Measurements from ENCODE around the gene PRND.
A peak's percentile ranks its signal among the peaks of the same experiment; 100 is the strongest.

The PRND gene

DNA sequence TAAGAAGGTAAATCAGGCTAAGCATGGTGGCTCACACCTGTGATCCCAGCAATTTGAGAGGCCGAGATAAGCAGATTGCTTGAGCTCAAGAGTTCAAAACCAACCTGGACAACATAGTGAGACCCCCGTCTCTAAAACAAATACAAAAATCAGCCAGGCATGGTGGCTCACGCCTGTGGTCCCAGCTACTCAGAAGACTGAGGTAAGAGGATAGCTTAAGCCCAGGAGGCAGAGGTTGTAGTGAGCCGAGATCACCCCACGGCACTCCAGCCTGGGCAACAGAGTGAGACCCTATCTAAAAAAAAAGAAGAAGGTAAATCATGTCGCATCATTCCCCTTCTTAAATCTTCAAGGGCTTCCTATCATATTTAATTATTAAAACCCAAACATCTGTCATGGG is 39.0 kb upstream of the PRND start:
- TF ChIP-seq, protein P1, sequence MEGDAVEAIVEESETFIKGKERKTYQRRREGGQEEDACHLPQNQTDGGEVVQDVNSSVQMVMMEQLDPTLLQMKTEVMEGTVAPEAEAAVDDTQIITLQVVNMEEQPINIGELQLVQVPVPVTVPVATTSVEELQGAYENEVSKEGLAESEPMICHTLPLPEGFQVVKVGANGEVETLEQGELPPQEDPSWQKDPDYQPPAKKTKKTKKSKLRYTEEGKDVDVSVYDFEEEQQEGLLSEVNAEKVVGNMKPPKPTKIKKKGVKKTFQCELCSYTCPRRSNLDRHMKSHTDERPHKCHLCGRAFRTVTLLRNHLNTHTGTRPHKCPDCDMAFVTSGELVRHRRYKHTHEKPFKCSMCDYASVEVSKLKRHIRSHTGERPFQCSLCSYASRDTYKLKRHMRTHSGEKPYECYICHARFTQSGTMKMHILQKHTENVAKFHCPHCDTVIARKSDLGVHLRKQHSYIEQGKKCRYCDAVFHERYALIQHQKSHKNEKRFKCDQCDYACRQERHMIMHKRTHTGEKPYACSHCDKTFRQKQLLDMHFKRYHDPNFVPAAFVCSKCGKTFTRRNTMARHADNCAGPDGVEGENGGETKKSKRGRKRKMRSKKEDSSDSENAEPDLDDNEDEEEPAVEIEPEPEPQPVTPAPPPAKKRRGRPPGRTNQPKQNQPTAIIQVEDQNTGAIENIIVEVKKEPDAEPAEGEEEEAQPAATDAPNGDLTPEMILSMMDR (conservative IDR thresholded peaks at IDR 0.05; ENCODE audit: low read depth, low read length), result no peak
- H3K4me3 ChIP-seq (ENCODE audit: low read depth, low read length), result no peak overlapping the region
- DNase-seq (ENCODE audit: low read depth), result no peak

DNA sequence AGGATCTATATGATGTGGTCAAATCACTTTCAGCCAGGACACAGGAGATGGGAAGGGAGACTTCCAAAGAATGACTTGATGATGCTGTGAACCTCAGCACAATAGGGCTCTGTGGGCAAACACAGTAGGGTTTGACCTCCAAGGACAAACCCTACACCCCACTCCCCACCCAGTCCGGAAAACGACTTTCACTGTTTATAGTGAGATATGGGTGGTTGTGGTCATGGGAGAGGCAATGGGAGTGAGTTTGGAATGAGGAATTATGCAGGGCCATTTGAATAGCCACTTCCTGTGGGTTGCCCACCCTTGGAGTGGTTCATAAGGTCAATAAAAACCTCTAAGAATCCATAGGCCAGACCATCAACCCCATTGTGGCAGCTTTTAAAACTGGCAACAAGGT is 38.4 kb upstream of the PRND start:
- H3K4me3 ChIP-seq (ENCODE audit: low read depth, low read length), result no peak overlapping the region
- TF ChIP-seq, protein P1 (conservative IDR thresholded peaks at IDR 0.05; ENCODE audit: low read depth, low read length), result no peak
- no peak for DNase-seq (ENCODE audit: low read depth)

DNA sequence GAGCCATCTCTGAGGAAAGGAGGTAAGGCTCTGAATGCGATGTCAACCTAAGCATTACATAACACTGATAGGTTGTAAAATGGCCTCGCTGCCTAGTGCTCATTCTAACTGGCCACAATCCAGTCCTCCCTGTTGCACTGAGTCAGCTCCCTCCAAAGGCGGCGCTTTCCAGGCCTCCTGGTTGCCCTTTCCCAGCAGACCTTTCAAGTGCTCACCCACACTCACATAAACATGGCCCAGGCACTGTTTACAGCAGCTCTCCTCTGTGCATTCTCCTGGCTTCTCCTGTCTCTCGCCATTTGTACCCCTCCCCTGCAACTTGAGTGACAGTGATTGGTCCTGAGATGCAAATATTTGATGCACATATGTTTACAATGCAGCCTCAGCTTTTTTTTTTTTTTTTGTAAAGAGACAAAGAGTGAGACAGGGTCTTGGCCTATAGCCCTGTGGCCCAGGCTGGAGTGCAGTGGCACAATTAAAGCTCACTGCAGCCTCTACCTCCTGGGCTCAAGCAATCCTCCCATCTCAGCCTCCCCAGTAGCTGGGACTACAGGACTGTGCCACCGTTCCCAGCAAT is 36.8 kb upstream of the PRND start:
- DNase-seq (ENCODE audit: low read depth), result peak; percentile 62
- no peak overlapping the region for H3K4me3 ChIP-seq (ENCODE audit: low read depth, low read length)
- TF ChIP-seq, protein P1 (conservative IDR thresholded peaks at IDR 0.05; ENCODE audit: low read depth, low read length), result peak; percentile 31

DNA sequence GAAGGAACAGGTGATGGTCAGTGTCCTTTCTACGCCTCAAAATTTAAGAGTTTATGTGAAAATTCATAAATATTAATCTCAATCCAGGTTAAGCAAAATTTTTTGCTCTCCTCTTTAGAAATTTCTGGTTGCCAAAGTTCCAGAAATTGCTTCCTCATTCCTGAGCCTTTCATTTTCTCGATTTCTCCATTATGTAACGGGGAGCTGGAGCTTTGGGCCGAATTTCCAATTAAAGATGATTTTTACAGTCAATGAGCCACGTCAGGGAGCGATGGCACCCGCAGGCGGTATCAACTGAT is 35.8 kb upstream of the PRND start:
- DNase-seq (ENCODE audit: low read depth), result no peak
- TF ChIP-seq, protein P1 (conservative IDR thresholded peaks at IDR 0.05; ENCODE audit: low read depth, low read length), result no peak
- H3K4me3 ChIP-seq (ENCODE audit: low read depth, low read length), result peak overlapping the region; percentile 73

DNA sequence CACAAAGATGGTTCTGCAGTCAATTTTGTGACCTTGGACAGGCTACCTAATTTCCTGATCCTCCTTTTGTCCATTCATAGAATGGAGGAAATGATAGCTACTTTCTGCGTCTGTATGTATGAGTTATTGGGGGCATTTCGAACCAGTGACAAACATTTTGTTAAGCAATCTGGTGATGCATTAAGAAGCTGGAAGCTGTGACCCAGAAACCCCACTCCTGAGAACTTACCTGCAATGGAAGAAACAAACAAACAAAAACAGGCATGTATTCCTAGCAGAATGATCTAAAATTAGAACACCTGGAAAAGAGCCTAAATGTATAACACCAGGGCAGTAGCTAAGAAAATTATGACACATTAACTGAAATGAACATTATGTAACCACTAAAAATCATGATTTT is 33.4 kb upstream of the PRND start:
- H3K4me3 ChIP-seq (ENCODE audit: low read depth, low read length), result no peak overlapping the region
- DNase-seq (ENCODE audit: low read depth), result no peak
- TF ChIP-seq, protein P1 (conservative IDR thresholded peaks at IDR 0.05; ENCODE audit: low read depth, low read length), result no peak

DNA sequence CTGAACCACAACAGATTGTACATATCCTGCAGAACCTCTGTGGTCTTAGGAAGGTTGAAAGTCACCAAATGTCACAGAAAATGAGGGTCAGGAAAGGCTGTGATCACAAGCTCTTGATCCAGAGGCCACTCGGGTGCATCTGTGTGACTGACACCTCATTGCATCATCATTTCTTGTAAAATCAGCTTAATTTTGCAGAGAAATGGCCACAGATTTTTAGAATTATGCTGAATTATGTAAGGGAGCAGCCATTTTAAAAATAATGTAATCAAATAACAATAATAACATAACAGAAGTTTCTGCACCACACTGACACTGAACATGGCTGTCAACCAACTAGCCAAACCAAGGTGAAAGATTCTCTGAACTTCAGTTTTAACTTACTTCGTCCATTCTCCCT is 32.5 kb upstream of the PRND start:
- TF ChIP-seq, protein P1 (conservative IDR thresholded peaks at IDR 0.05; ENCODE audit: low read depth, low read length), result no peak
- no peak overlapping the region for H3K4me3 ChIP-seq (ENCODE audit: low read depth, low read length)
- no peak for DNase-seq (ENCODE audit: low read depth)

DNA sequence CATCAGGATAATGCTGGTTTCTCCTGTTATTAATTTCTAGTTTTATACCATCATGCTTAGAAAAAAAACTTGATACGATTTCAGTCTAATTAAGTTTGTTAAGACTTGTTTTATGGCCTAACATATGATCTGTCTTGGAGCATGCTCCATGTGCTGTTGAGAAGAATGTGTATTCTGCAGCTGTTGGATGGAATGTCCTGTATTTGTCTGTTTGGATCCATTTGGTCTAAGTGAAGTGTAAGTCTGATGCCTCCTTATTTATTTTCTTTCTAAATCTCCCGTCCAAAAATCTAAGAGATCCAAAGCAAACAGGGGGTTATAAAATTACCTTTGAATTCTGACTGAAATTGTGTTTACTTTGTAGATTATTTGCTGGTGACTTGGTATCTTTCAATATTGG is 30.0 kb upstream of the PRND start:
- DNase-seq (ENCODE audit: low read depth), result peak; percentile 40
- TF ChIP-seq, protein P1 (conservative IDR thresholded peaks at IDR 0.05; ENCODE audit: low read depth, low read length), result no peak
- H3K4me3 ChIP-seq (ENCODE audit: low read depth, low read length), result no peak overlapping the region
